Measurements from ENCODE around the gene HACD1. TPM values are rescaled to one million over a fixed set of nuclear protein-coding genes. Genes with fewer than 3 reads are reported as not detected.

The HACD1 gene
- total and polyA plus RNA-seq, 10 of the 15 experiments (the other 5 are each of a cell fraction or from before 2014, with no cell fraction given): 0.22 to 1.5 (median 0.78) TPM; not detected in 1

GRCh38 chr10:17649836-17650235, 32.7 kb upstream of the HACD1 start:
- no peak overlapping the region for H3K4me3 ChIP-seq
- ChIA-PET POLR2A (interaction anchor here (0.6 kb wide), 1 partner anchor 458 kb away, joined by 5 read pairs; no protein-coding TSS in a partner anchor), CTCF (no interaction called here), SMC1A (ENCODE audit: uncharacterized antibody, unreplicated experiment) (interaction anchor here (1.4 kb wide), 1 partner anchor 28 kb away, joined by 3 read pairs; no protein-coding TSS in a partner anchor), RAD21 (ENCODE audit: unreplicated experiment) (no interaction called here)
- H3K36me3 ChIP-seq (ENCODE audit: control insufficient read depth in 2 of 2, insufficient read depth in 2 of 2, low read length in 1 of 2): peaks cover 0 to 4% of the 10 kb centered on the region in 2 experiments; a peak in 1 of 4 replicates
- 100% methylated on average over 2 of the region's 2 CpGs for WGBS (ENCODE audit: insufficient coverage, insufficient replicate concordance, low lambda C conversion rate, missing lambda C conversion rate)
- TF ChIP-seq NFYA (IDR thresholded peaks at IDR 0.05; ENCODE audit: borderline replicate concordance, low read depth, low read length) (no peak), PAX5 (IDR thresholded peaks at IDR 0.05; ENCODE audit: borderline replicate concordance, low read depth, low read length) (no peak), STAT3 (IDR thresholded peaks at IDR 0.05; ENCODE audit: low read depth, low read length) (no peak), E2F8 (IDR thresholded peaks at IDR 0.05; ENCODE audit: low read depth, partially characterized antibody) (no peak), ZNF217 (IDR thresholded peaks at IDR 0.05) (no peak), CHD4 (IDR thresholded peaks at IDR 0.05) (no peak), HDGF (IDR thresholded peaks at IDR 0.05) (no peak), KDM1A (IDR thresholded peaks at IDR 0.05; ENCODE audit: borderline replicate concordance) (no peak), POLR2A (IDR thresholded peaks at IDR 0.05; ENCODE audit: low read depth, low read length) (no peak), USF2 (IDR thresholded peaks at IDR 0.05; ENCODE audit: borderline replicate concordance, low read depth, low read length) (no peak), CBX5 (IDR thresholded peaks at IDR 0.05; ENCODE audit: low read depth) (no peak)
- no peak overlapping the region for H3K9ac ChIP-seq (ENCODE audit: control insufficient read depth, insufficient read depth, low read length)
- peaks cover 75% of the 10 kb centered on the region for H3K79me2 ChIP-seq (ENCODE audit: control insufficient read depth, insufficient read depth, low read length)
- H3K9me3 ChIP-seq (replicated peaks; ENCODE audit: control insufficient read depth, insufficient read depth, low read length): peaks cover 18% of the 10 kb centered on the region
- no peaks in the 10 kb centered on the region for H4K20me1 ChIP-seq (ENCODE audit: control insufficient read depth, insufficient read depth)
- H3K4me2 ChIP-seq (ENCODE audit: control insufficient read depth, insufficient read depth): no peak overlapping the region
- no peak overlapping the region for H3K27ac ChIP-seq (ENCODE audit: control insufficient read depth, insufficient read depth)
- peaks cover 11% of the 10 kb centered on the region; the same call in 1 of the 2 replicates for H3K4me1 ChIP-seq (ENCODE audit: control insufficient read depth, insufficient read depth, low read length)
- in situ Hi-C loops (cut with MboI) (loop anchor here (10.0 kb wide), 1 partner anchor 1005 kb away; the partner anchor contains the start of genes ARL5B and NSUN6), intact Hi-C loops (cut with micrococcal nuclease; ENCODE audit: unreplicated experiment) (no loop called here)
- H2AFZ ChIP-seq (ENCODE audit: control insufficient read depth, low read depth, low read length): no peak overlapping the region
- FAIRE-seq: no peak
- no peak for DNase-seq (ENCODE audit: low read depth, low spot score)
- ATAC-seq: no peak
- no TSS peak for BruUV-seq (replicated peaks)
- H3K27me3 ChIP-seq (replicated peaks in 1 of 2; ENCODE audit: control insufficient read depth in 2 of 2, insufficient read depth in 2 of 2, low read length in 1 of 2): no peaks in the 10 kb centered on the region

Measured in GM12878 (cell line).